Cardiac muscle cell (in vitro differentiated cells and primary cell): ENCODE data around the gene XPC. TPM values are rescaled to one million over a fixed set of nuclear protein-coding genes. Genes with fewer than 3 reads are reported as not detected.
A peak's percentile ranks its signal among the peaks of the same experiment; 100 is the strongest.
"Not testable (repeated sequence)": the region's sequence is repeated elsewhere in the genome, so short reads cannot be mapped to it uniquely, and the experiment has no call there.

Experiments used
- DNase-seq, 2 donors: peaks; one replicate each; pipeline versions ENCODE4 v3.0.0 to v3.0.0-alpha.2; 2010 to 2017; ENCODE audit warnings: low read depth in 1 of 2, low spot score in 1 of 2
- H3K27ac ChIP-seq: fragments of 200-600 bp; sonication (generic); 2 replicates; pipeline ENCODE4 v1.5.1; 2016
- H3K27me3 ChIP-seq: fragments of 200-600 bp; sonication (generic); 2 replicates; pipeline ENCODE4 v1.6.0; 2016; ENCODE audit warnings: control low read depth
- H3K36me3 ChIP-seq: fragments of 200-600 bp; sonication (generic); 2 replicates; pipeline ENCODE4 v1.5.1; 2016; ENCODE audit warnings: control low read depth
- H3K4me1 ChIP-seq: fragments of 200-600 bp; sonication (generic); 2 replicates; pipeline ENCODE4 v1.8.1; 2017; ENCODE audit warnings: low read depth, mild to moderate bottlenecking, mixed run types
- H3K4me3 ChIP-seq: fragments of 200-600 bp; sonication (generic); 2 replicates; pipeline ENCODE4 v1.5.1; 2016; ENCODE audit warnings: mild to moderate bottlenecking
- H3K9me3 ChIP-seq: fragments of 200-600 bp; sonication (generic); 2 replicates; pipeline ENCODE4 v1.5.1; 2017; ENCODE audit warnings: low read depth, mild to moderate bottlenecking, control low read depth
- polyA plus RNA-seq: library from polyadenylated mRNA; unstranded; fragments of >200 nt; fragmentation: Nextera tagmentation; extraction: Ambion mirVana; gene quantifications from 2 replicates; pipeline ENCODE4 v1.2.1, GENCODE V29; 2016
- total RNA-seq: library from RNA; depleted of rRNA; stranded (reverse); fragments of >200 nt; gene quantifications from 2 replicates; pipeline ENCODE4 v1.2.3, GENCODE V29; 2016
- TF ChIP-seq, protein P1 (sequence below): IDR thresholded peaks from 2 replicates; pipeline ENCODE4 v1.5.1; 2012; ENCODE audit warnings: low read depth, mild to moderate bottlenecking, low read length

XPC gene
- total RNA-seq, result 29.0 and 37.7 TPM in 2 replicates
- polyA plus RNA-seq, result 26.6 and 38.8 TPM in 2 replicates

DNA sequence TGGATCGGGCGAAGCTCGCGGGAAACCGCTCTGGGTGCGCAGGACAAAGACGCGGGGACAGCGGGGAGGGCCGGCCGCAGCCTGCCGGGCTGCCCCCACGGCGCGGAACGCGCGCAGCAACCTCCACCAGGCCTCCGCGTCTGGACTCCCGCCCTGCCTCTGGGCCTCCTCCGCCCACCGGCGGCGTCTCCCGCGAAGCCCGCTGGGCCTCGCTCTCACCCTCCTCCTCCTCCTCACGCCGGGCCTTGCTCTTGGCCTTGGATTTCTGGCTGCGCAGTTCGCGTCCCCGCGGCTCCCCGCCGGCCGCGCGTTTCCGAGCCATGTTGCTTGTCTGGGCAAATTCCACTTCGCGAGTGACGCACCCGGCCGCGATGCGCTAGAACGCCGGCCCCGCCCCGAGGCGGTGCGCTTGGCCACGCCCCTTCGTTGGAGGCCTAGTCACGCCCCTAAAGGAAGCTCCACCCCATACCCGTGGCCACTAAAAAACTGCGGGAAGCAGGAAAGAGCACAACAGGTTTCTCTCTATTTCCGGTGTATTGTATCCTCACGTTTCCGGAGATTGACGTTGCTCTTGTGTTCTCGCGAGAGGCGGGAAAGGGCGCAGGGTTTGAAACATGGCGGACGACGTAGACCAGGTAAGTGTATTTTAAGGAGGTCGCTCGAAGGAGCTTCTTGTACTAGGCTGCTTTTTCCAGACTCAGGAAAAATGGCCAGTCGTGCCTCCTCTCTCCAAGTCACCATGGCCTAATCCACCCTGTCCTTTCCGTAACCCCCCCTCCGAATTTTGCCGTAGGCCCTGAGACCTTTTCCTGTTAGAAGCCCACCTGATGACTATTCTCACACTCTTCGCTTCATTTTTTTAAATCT lies at the start of gene XPC, which contains the start of gene LSM3:
TSS of gene XPC (minus strand) at position 355 of the 867 bp plus-strand sequence. CDS start at position 322, 33 bp downstream.
TSS of gene LSM3 (plus strand) at position 571 of the 867 bp plus-strand sequence. CDS start at position 615, 44 bp downstream.
- DNase-seq, result peak; percentile 99
- Histone ChIP-seq H3K9me3 (no peaks in the 10 kb centered on the region), H3K4me3 (peak within 1 kb of the TSS; percentile 91), H3K4me1 (peaks cover 10% of the 10 kb centered on the region), H3K27ac (peak within 1 kb of the TSS; percentile 94), H3K36me3 (peaks cover 18% of the 10 kb centered on the region), H3K27me3 (no peaks in the 10 kb centered on the region)
- TF ChIP-seq, protein P1, sequence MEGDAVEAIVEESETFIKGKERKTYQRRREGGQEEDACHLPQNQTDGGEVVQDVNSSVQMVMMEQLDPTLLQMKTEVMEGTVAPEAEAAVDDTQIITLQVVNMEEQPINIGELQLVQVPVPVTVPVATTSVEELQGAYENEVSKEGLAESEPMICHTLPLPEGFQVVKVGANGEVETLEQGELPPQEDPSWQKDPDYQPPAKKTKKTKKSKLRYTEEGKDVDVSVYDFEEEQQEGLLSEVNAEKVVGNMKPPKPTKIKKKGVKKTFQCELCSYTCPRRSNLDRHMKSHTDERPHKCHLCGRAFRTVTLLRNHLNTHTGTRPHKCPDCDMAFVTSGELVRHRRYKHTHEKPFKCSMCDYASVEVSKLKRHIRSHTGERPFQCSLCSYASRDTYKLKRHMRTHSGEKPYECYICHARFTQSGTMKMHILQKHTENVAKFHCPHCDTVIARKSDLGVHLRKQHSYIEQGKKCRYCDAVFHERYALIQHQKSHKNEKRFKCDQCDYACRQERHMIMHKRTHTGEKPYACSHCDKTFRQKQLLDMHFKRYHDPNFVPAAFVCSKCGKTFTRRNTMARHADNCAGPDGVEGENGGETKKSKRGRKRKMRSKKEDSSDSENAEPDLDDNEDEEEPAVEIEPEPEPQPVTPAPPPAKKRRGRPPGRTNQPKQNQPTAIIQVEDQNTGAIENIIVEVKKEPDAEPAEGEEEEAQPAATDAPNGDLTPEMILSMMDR, result no peak

DNA sequence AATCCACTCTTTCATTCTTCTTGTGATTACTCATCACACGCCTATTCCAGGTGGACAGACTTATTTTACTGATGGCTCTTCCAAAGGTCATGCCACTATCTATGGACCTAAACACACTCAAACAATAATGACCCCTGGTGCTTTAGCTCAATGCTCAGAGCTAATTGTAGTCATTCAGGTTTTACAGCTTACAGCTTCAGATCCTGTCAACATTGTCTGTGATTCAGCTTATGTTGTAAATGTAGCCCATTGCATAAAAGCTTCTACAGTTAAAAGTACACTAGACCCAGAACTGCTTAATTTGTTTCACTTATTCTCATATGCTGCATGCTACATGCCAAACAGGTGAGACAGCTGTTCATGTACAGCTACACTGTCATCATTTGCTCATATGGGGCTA lies 49.5 kb upstream of the XPC start:
- no peaks in the 10 kb centered on the region for H3K27me3 ChIP-seq
- TF ChIP-seq, protein P1, result no peak
- no peak for DNase-seq
- no peaks in the 10 kb centered on the region for H3K9me3 ChIP-seq
- H3K27ac ChIP-seq, result no peak overlapping the region
- no peaks in the 10 kb centered on the region for H3K36me3 ChIP-seq
- peaks cover 34% of the 10 kb centered on the region for H3K4me1 ChIP-seq
- H3K4me3 ChIP-seq, result no peak overlapping the region

DNA sequence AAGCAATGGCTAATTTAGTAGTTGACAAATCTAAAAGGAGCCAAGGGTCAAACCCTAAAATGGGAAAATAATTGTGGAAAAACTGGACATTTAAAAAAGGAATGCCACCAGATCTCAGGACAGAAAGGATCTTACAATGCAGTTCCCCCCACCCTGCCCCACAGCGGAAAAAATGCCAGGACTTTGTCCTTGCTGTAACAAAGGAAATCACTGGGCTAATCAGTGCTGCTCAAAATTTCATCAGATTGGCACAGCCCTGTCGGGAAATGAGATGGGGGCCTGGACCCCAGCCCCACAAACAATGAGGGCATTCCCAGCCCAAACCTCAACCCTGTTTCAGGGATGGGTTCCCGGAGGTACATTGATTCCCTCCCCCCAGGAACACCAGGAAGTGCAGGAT lies 48.0 kb upstream of the XPC start:
- H3K27me3 ChIP-seq, DNase-seq, H3K4me3 ChIP-seq, H3K27ac ChIP-seq, H3K36me3 ChIP-seq, H3K9me3 ChIP-seq: not testable (repeated sequence)
- H3K4me1 ChIP-seq, result peaks cover 23% of the 10 kb centered on the region

DNA sequence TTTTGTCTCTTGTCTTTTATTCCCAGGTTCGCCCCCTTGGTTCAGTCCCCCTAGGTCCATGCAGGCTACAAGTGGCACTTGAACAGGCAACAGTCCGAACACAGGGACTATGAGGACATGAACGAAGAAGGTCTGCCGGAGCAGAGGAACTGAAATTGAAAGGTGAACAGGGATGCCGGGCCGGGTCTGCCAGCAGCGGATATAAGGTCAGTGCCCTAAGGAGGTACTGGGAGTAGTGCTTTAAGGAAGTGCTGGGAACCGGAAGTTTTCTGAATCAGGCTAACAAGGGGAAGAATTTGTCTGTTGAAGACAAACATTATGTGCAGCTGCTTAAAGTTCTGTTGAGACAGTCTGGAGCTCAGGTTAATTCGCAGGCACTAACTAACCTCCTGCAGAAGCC lies 47.0 kb upstream of the XPC start:
- Histone ChIP-seq H3K27ac (no peak overlapping the region), H3K9me3 (no peaks in the 10 kb centered on the region), H3K4me1 (peaks cover 16% of the 10 kb centered on the region), H3K27me3 (no peaks in the 10 kb centered on the region), H3K4me3 (no peak overlapping the region), H3K36me3 (no peaks in the 10 kb centered on the region)
- TF ChIP-seq, protein P1, result no peak
- no peak for DNase-seq

DNA sequence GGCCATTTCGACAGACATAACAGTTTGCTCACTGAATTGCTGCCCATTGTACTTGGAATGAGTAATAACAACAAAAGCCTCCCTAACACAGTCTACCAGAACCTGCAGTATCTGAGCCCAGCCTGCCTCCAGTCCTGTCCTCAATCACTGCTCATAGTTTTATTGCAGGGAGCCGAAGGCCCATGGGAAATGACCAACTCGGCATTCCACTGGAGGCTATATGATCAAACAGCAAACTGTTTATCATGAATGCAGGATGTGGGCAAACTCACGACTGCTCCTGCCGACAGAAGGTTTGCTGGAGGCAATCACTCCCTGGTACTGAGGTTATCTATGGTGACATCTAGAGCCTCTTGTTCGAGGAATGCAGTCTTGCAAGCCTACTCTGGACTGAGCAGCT lies 46.5 kb upstream of the XPC start:
- no peaks in the 10 kb centered on the region for H3K27me3 ChIP-seq
- peak in 1 of 2 donors; percentile 43 for DNase-seq
- H3K36me3 ChIP-seq, result no peaks in the 10 kb centered on the region
- peaks cover 16% of the 10 kb centered on the region for H3K4me1 ChIP-seq
- H3K9me3 ChIP-seq, result no peaks in the 10 kb centered on the region
- TF ChIP-seq, protein P1, result no peak
- H3K4me3 ChIP-seq, result no peak overlapping the region
- H3K27ac ChIP-seq, result no peak overlapping the region

DNA sequence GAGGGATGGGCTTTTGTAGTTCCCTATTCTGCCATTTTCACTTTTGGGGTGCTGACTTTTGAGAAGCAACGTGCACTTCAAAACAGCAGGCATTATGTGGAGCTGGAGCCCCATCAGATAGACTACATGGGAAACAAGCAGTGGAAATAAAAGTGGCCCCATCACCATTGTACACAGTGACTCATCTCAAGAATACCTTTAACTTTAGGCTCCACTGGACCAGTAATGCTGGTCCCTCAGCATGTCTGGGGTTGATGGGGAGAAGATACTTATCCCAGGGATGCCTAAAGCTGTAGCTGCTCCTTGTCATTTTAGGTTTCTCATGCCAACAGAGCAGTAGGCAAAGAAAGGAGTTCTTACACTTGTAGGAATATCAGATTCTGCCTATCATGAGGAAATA lies 45.2 kb upstream of the XPC start:
- no peak for DNase-seq
- TF ChIP-seq, protein P1, result no peak
- H3K27me3 ChIP-seq, result no peaks in the 10 kb centered on the region

More for the DNA sequence above, 45.2 kb upstream of the XPC start:
- H3K27ac ChIP-seq, result no peak overlapping the region
- H3K36me3 ChIP-seq, result no peaks in the 10 kb centered on the region
- no peak overlapping the region for H3K4me3 ChIP-seq
- peaks cover 16% of the 10 kb centered on the region for H3K4me1 ChIP-seq
- no peaks in the 10 kb centered on the region for H3K9me3 ChIP-seq
